HCT116 (cell line): ENCODE results near the gene TMEM179. TPM values are rescaled to one million over a fixed set of nuclear protein-coding genes. Genes with fewer than 3 reads are reported as not detected.
"Not testable (repeated sequence)": the region's sequence is repeated elsewhere in the genome, so short reads cannot be mapped to it uniquely, and the experiment has no call there.

Experiments used
- ATAC-seq: fragments of 200-7000 bp; cut with Tn5 transposase; 2 replicates; pipeline ENCODE4 v1.9.1; 2020; ENCODE audit warnings: mild to moderate bottlenecking, moderate library complexity
- BruUV-seq: library from RNA; stranded (reverse); fragments of 400-500 nt; replicated peaks from 2 replicates; lab custom pipeline; 2021; lab: Mats Ljungman, UMichigan
- CTCF ChIA-PET: fragments of 300-600 bp; sonication (Branson Sonifier 250); formaldehyde crosslinking; loops from one replicate; lab custom pipeline; 2021; ENCODE audit warnings: antibody characterized with exemption; lab: Charles Lee
- POLR2A ChIA-PET: fragments of 300-600, 350-600 bp; sonication (Branson Sonifier 250); formaldehyde crosslinking; loops from one replicate; lab custom pipeline; 2021; ENCODE audit warnings: antibody characterized with exemption; lab: Charles Lee
- RAD21 ChIA-PET, 2 experiments: fragments of 300-600 bp; sonication (Branson Sonifier 250); formaldehyde crosslinking; loops; one replicate each; lab custom pipeline; 2023; ENCODE audit warnings: low total read pairs in 2 of 2; ENCODE audit not compliant: uncharacterized antibody in 2 of 2, unreplicated experiment in 2 of 2, low non-redundant PET in 1 of 2; lab: Charles Lee
- DNase-seq: peaks from one replicate; pipeline ENCODE4 v3.0.0-alpha.2; 2010; ENCODE audit warnings: low read depth, low spot score
- H2AFZ ChIP-seq: fragments of 200-600 bp; shearing (Covaris generic), sonication (generic); 2 replicates; pipeline ENCODE4 v1.6.1; 2017; ENCODE audit warnings: low read depth, mixed run types, mixed read lengths, antibody characterized with exemption, low read length; ENCODE audit not compliant: poor library complexity, severe bottlenecking
- H3K27ac ChIP-seq: 2 replicates; pipeline ENCODE4 v1.5.1; 2012; ENCODE audit warnings: low read depth, low read length
- H3K27me3 ChIP-seq: fragments of 200-600 bp; sonication (generic); 2 replicates; pipeline ENCODE4 v1.6.1; 2016; ENCODE audit warnings: mixed run types, low read length, mixed read lengths; ENCODE audit not compliant: insufficient read depth
- H3K36me3 ChIP-seq, 2 experiments: fragments of 200-500 bp in 1 of 2; fragments of 200-600 bp in 1 of 2; sonication (Bioruptor generic) in 1 of 2; sonication (generic) in 1 of 2; 2 replicates each; pipeline versions ENCODE4 v1.5.1 to v1.6.1; 2014 to 2016; ENCODE audit warnings: low read length in 2 of 2, inconsistent platforms in 1 of 2, mixed read lengths in 1 of 2, mixed run types in 1 of 2; ENCODE audit not compliant: insufficient read depth in 2 of 2, control insufficient read depth in 1 of 2
- H3K4me1 ChIP-seq, 2 experiments: fragments of 200-600 bp in 1 of 2; sonication (generic) in 1 of 2; 2 replicates each; pipeline versions ENCODE4 v1.5.1 to v1.6.1; 2012 to 2017; ENCODE audit warnings: low read length in 2 of 2, inconsistent platforms in 1 of 2, mild to moderate bottlenecking in 1 of 2, mixed read lengths in 1 of 2, mixed run types in 1 of 2, moderate library complexity in 1 of 2; ENCODE audit not compliant: insufficient read depth in 2 of 2, control insufficient read depth in 1 of 2
- H3K4me2 ChIP-seq: fragments of 200-600 bp; sonication (generic); 2 replicates; pipeline ENCODE4 v1.6.1; 2017; ENCODE audit warnings: mixed run types, low read length, mixed read lengths
- H3K4me3 ChIP-seq, 2 experiments: fragments of 200-600 bp in 1 of 2; sonication (generic) in 1 of 2; replicated peaks in 1 of 2; 2 replicates each; pipeline ENCODE4 v1.5.1; 2011 to 2016; ENCODE audit warnings: low read length in 2 of 2, control low read depth in 1 of 2, low read depth in 1 of 2, mild to moderate bottlenecking in 1 of 2, mixed read lengths in 1 of 2, mixed run types in 1 of 2
- H3K79me2 ChIP-seq: fragments of 200-600 bp; sonication (generic); 2 replicates; pipeline ENCODE4 v1.6.1; 2017; ENCODE audit warnings: mild to moderate bottlenecking, mixed run types, low read length, moderate library complexity, mixed read lengths; ENCODE audit not compliant: insufficient read depth
- H3K9ac ChIP-seq: fragments of 200-600 bp; sonication (generic); 2 replicates; pipeline ENCODE4 v1.6.1; 2016; ENCODE audit warnings: low read length, mixed read lengths
- H3K9me2 ChIP-seq: fragments of 200-600 bp; sonication (generic), shearing (Covaris generic); 2 replicates; pipeline ENCODE4 v1.6.1; 2017; ENCODE audit warnings: mixed run types, mild to moderate bottlenecking, moderate library complexity; ENCODE audit not compliant: insufficient read depth
- H3K9me3 ChIP-seq, 2 experiments: fragments of 200-500 bp in 1 of 2; fragments of 200-600 bp in 1 of 2; sonication (Bioruptor generic) in 1 of 2; sonication (generic) in 1 of 2; 2 replicates each; pipeline ENCODE4 v1.6.1; 2014 to 2017; ENCODE audit warnings: low read length in 2 of 2, mixed read lengths in 2 of 2, inconsistent platforms in 1 of 2, low read depth in 1 of 2, mild to moderate bottlenecking in 1 of 2, mixed run types in 1 of 2, moderate library complexity in 1 of 2; ENCODE audit not compliant: control insufficient read depth in 1 of 2, insufficient read depth in 1 of 2
- H4K20me1 ChIP-seq: fragments of 200-600 bp; sonication (generic), shearing (Covaris generic); 2 replicates; pipeline ENCODE4 v1.6.1; 2017; ENCODE audit warnings: mixed run types, mild to moderate bottlenecking, moderate library complexity; ENCODE audit not compliant: insufficient read depth
- CBX3 ChIP-seq: IDR thresholded peaks from 2 replicates; pipeline ENCODE4 v1.6.1; 2012; ENCODE audit warnings: low read depth
- CEBPB ChIP-seq: IDR thresholded peaks from 2 replicates; pipeline ENCODE4 v1.6.1; 2012; ENCODE audit warnings: low read depth
- ELF1 ChIP-seq: IDR thresholded peaks from 2 replicates; pipeline ENCODE4 v1.6.1; 2012; ENCODE audit warnings: low read depth, borderline replicate concordance
- EZH2 ChIP-seq: fragments of 200-600 bp; sonication (generic); IDR thresholded peaks from 2 replicates; pipeline ENCODE4 v1.6.1; 2017; ENCODE audit warnings: antibody characterized with exemption, mixed run types
- EZH2phosphoT487 ChIP-seq: fragments of 200-600 bp; IDR thresholded peaks from 2 replicates; pipeline ENCODE4 v1.6.1; 2018; ENCODE audit warnings: antibody characterized with exemption, borderline replicate concordance
- FOSL1 ChIP-seq: IDR thresholded peaks from 2 replicates; pipeline ENCODE4 v1.6.1; 2012; ENCODE audit warnings: low read depth
- RAD21 ChIP-seq: IDR thresholded peaks from 2 replicates; pipeline ENCODE4 v1.6.1; 2012; ENCODE audit warnings: low read depth, mild to moderate bottlenecking
- SP1 ChIP-seq: IDR thresholded peaks from 2 replicates; pipeline ENCODE4 v1.6.1; 2012; ENCODE audit warnings: low read depth
- SRF ChIP-seq: IDR thresholded peaks from 2 replicates; pipeline ENCODE4 v1.6.1; 2012; ENCODE audit warnings: low read depth
- YY1 ChIP-seq: IDR thresholded peaks from 2 replicates; pipeline ENCODE4 v1.6.1; 2011; ENCODE audit warnings: low read length, low read depth, moderate library complexity, mild to moderate bottlenecking; ENCODE audit not compliant: insufficient replicate concordance; ENCODE audit errors: extremely low read depth
- ZNF274 ChIP-seq: fragments of 200-500 bp; sonication (Bioruptor generic); IDR thresholded peaks from 2 replicates; pipeline ENCODE4 v1.6.1; 2014; ENCODE audit warnings: mild to moderate bottlenecking, low read depth, low read length, inconsistent platforms
- intact Hi-C: fragments of 100-400 bp; cut with micrococcal nuclease; formaldehyde crosslinking; loops from 2 replicates; pipeline ENCODE4 v1.10.0; 2022
- total RNA-seq: library from RNA; stranded (reverse); gene quantifications from one replicate; pipeline ENCODE4 v1.2.1, GENCODE V29; 2021; ENCODE audit not compliant: unreplicated experiment
- TF ChIP-seq, protein P1 (sequence below): IDR thresholded peaks from 2 replicates; pipeline ENCODE4 v1.6.1; 2012
- TF ChIP-seq, protein P2 (sequence below): IDR thresholded peaks from 2 replicates; pipeline ENCODE4 v1.6.1; 2012; ENCODE audit warnings: low read depth

The TMEM179 gene
- total RNA-seq, 1 experiment from 2014 or later, result not detected

DNA sequence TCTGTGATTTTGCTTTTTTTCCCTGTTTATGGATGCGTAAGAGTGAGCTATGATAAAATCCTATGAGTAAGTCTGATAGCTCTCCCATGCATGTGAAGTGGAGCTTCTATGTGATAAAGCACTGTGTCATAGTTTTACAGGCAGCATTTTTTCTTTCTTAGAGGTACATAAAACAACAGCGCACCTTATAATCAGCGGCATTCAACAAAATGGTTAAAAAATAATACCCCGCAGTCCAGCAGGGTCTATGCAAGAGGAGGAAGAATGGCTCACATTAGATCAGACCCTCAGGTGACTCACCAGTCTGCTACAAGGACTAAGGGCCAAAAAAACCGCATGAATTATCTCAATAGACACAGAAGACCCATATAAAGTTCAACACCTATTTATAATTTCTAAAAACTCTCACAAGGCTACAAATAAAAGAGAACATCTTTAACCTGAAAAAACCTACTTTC, 33.0 kb upstream of the TMEM179 start:
- H3K4me3 ChIP-seq, result no peak overlapping the region
- H3K27ac ChIP-seq, result no peak overlapping the region
- H3K27me3 ChIP-seq, result peaks cover 5% of the 10 kb centered on the region; the same call in 1 of the 2 replicates
- ATAC-seq (no peak), DNase-seq (no peak)
- ChIA-PET CTCF (interaction anchor here (1.7 kb wide), 1 partner anchor 560 kb away, joined by 4 read pairs; no protein-coding TSS in a partner anchor), POLR2A (no interaction called here), RAD21 (no interaction called here)
- no peak overlapping the region for H3K9ac ChIP-seq
- no peaks in the 10 kb centered on the region for H3K9me3 ChIP-seq
- TF ChIP-seq, protein P1, sequence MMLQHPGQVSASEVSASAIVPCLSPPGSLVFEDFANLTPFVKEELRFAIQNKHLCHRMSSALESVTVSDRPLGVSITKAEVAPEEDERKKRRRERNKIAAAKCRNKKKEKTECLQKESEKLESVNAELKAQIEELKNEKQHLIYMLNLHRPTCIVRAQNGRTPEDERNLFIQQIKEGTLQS, result no peak
- TF ChIP-seq ZNF274 (no peak), SRF (no peak), RAD21 (no peak), YY1 (no peak), SP1 (no peak), ELF1 (no peak), FOSL1 (no peak), EZH2phosphoT487 (no peak), EZH2 (no peak), CEBPB (no peak), CBX3 (no peak)
- TF ChIP-seq, protein P2, sequence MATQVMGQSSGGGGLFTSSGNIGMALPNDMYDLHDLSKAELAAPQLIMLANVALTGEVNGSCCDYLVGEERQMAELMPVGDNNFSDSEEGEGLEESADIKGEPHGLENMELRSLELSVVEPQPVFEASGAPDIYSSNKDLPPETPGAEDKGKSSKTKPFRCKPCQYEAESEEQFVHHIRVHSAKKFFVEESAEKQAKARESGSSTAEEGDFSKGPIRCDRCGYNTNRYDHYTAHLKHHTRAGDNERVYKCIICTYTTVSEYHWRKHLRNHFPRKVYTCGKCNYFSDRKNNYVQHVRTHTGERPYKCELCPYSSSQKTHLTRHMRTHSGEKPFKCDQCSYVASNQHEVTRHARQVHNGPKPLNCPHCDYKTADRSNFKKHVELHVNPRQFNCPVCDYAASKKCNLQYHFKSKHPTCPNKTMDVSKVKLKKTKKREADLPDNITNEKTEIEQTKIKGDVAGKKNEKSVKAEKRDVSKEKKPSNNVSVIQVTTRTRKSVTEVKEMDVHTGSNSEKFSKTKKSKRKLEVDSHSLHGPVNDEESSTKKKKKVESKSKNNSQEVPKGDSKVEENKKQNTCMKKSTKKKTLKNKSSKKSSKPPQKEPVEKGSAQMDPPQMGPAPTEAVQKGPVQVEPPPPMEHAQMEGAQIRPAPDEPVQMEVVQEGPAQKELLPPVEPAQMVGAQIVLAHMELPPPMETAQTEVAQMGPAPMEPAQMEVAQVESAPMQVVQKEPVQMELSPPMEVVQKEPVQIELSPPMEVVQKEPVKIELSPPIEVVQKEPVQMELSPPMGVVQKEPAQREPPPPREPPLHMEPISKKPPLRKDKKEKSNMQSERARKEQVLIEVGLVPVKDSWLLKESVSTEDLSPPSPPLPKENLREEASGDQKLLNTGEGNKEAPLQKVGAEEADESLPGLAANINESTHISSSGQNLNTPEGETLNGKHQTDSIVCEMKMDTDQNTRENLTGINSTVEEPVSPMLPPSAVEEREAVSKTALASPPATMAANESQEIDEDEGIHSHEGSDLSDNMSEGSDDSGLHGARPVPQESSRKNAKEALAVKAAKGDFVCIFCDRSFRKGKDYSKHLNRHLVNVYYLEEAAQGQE, result no peak
- H3K9me2 ChIP-seq, result no peaks in the 10 kb centered on the region
- intact Hi-C loops, result no loop called here
- H3K4me2 ChIP-seq, result no peak overlapping the region
- no peak overlapping the region for H2AFZ ChIP-seq
- BruUV-seq, result no TSS peak
- H3K36me3 ChIP-seq, result no peaks in the 10 kb centered on the region
- H4K20me1 ChIP-seq, result no peaks in the 10 kb centered on the region
- peaks cover 4 to 6% of the 10 kb centered on the region in 2 experiments for H3K4me1 ChIP-seq
- no peaks in the 10 kb centered on the region for H3K79me2 ChIP-seq

DNA sequence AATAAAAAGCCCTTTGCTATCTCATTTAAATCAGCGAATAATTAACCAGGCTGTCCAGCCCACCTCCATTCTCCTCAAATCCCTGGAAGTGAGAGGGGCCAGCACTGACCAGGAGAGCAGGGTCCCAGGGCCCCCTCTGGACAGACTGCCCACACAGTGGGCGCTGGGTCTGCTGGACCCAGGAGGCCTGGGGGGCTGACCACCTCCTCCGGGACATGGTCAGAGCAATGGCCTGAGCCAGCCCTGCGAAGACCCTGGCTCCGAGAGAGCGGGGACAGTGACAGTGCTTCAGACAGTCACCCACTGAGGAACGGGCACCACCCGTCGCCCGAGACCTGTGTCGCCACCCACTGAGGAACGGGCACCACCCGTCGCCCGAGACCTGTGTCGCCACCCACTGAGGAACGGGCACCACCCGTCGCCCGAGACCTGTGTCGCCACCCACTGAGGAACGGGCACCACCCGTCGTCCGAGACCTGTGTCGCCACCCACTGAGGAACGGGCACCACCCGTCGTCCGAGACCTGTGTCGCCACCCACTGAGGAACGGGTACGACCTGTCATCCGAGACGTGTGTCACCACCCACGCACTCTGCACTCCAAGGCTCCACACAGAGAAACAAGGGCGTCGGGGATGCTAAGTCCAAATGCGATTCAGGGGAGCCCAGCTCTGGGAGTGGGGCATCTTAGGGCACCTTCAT, 32.4 kb upstream of the TMEM179 start:
- H3K27ac ChIP-seq, POLR2A ChIA-PET, ATAC-seq, H3K4me1 ChIP-seq, H3K4me3 ChIP-seq, H3K27me3 ChIP-seq, DNase-seq, H3K4me2 ChIP-seq, H3K36me3 ChIP-seq, H4K20me1 ChIP-seq, H3K9me3 ChIP-seq, H3K9ac ChIP-seq, intact Hi-C loops, RAD21 ChIA-PET, H3K79me2 ChIP-seq, H2AFZ ChIP-seq, H3K9me2 ChIP-seq, BruUV-seq: not testable (repeated sequence)
- CTCF ChIA-PET, result interaction anchor here (1.7 kb wide), 1 partner anchor 559 kb away, joined by 4 read pairs; no protein-coding TSS in a partner anchor
